GM12891 (cell line): Measurements from ENCODE around the gene DHX35.

Source experiments
- POLR2A ChIP-seq: IDR thresholded peaks from 2 replicates; pipeline ENCODE4 v1.6.1; 2011; ENCODE audit warnings: low read depth, low read length, control low read depth
- POLR2AphosphoS5 ChIP-seq: IDR thresholded peaks from 2 replicates; pipeline ENCODE4 v1.6.1; 2011; ENCODE audit warnings: low read depth, low read length, control low read depth
- POU2F2 ChIP-seq: IDR thresholded peaks from 2 replicates; pipeline ENCODE4 v1.6.1; 2011; ENCODE audit warnings: low read depth, mild to moderate bottlenecking, control low read depth, low read length, moderate library complexity
- SPI1 ChIP-seq: IDR thresholded peaks from 2 replicates; pipeline ENCODE4 v1.6.1; 2011; ENCODE audit warnings: low read depth, low read length, control low read depth
- TAF1 ChIP-seq: IDR thresholded peaks from 2 replicates; pipeline ENCODE4 v1.6.1; 2011; ENCODE audit warnings: low read depth, low read length, control low read depth

- no peak for TF ChIP-seq POLR2A
- TF ChIP-seq POU2F2, result no peak
- TF ChIP-seq TAF1, result no peak
- TF ChIP-seq POLR2AphosphoS5, result no peak
- TF ChIP-seq SPI1, result no peak
Observed at GRCh38 chr20:38937000-38937399, 25.1 kb upstream of the DHX35 start.
